Measurements from ENCODE around the gene IRAK1.

DNA sequence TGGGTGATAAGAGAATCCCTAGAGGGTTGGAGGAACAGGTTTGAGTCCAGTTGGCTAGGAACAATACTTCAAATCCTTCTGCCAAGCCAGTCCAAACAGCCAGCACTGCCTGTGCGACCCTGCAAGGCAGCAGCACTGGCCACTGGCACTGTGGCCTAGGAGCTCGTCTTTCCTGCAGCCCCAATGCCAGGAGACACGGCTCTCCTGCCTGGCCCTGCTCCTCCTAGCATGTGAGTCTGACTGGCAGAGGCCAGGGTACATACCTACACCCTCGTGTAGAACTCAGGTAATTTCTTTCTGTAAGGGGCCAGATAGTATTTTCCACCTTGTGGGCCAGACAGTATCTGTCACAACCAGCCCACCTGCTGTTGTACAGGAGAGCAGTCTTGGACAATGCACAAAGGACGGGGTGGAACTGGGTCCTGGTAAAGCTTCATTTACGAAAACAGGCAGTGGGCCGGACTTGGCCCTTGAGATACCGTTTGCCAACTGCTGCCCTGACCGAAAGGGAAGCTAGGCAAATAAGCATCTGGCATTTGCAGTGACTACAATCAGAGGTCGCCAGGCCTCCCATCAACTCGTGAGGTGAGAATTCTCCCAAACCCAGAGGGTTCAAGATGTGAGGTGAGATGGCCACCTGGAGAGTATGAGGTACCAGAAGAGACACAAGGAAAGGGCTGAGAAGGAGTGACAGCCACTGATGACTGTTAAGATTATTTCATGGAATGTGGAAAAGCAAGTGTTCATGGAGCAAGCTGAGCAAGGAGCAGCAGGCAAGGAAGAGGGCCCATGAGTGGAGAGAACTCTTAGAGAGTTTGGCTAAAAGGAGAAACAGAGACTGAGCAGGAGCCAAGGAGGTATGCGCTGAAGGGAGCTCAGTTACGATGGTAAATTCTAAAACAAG, 29.8 kb upstream of the IRAK1 start:
- TF ChIP-seq, protein P1, sequence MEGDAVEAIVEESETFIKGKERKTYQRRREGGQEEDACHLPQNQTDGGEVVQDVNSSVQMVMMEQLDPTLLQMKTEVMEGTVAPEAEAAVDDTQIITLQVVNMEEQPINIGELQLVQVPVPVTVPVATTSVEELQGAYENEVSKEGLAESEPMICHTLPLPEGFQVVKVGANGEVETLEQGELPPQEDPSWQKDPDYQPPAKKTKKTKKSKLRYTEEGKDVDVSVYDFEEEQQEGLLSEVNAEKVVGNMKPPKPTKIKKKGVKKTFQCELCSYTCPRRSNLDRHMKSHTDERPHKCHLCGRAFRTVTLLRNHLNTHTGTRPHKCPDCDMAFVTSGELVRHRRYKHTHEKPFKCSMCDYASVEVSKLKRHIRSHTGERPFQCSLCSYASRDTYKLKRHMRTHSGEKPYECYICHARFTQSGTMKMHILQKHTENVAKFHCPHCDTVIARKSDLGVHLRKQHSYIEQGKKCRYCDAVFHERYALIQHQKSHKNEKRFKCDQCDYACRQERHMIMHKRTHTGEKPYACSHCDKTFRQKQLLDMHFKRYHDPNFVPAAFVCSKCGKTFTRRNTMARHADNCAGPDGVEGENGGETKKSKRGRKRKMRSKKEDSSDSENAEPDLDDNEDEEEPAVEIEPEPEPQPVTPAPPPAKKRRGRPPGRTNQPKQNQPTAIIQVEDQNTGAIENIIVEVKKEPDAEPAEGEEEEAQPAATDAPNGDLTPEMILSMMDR (IDR thresholded peaks at IDR 0.05): no peak
- TF ChIP-seq ZFX (IDR thresholded peaks at IDR 0.05; ENCODE audit: borderline replicate concordance): no peak

Measured in 22Rv1 (cell line).